ENCODE measurements around the gene CLCNKA.
"Not testable (repeated sequence)": the region's sequence is repeated elsewhere in the genome, so short reads cannot be mapped to it uniquely, and the experiment has no call there.

The CLCNKA gene

DNA sequence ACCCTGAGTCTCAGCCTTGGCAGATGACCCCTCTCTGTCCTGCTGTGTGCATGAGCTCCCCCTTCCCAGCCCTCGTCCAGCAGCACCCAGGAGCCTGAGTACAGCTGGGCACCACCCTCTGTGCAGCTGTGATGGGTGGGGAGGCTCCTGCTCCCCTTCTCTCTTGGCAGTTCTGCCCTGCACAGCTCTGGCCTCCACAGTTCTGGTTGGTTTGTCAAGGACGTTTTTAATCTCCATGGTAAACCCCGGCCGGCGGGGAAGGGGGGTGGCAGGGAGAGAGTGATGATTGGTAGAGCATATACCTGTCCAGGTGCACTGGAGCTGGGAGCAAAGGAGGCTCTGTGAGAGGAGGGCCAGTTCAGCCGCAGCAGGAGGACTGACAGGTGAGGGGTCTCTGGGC is at the start of gene CLCNKA:
Gene CLCNKA, plus strand, starts transcription at position 356 of the 400 bp plus-strand sequence. CDS start 584 bp downstream, outside the sequence.
- no peak for DNase-seq

GRCh38 chr1:15972409-15972808 is 49.4 kb upstream of the CLCNKA start:
- DNase-seq: no peak

DNA sequence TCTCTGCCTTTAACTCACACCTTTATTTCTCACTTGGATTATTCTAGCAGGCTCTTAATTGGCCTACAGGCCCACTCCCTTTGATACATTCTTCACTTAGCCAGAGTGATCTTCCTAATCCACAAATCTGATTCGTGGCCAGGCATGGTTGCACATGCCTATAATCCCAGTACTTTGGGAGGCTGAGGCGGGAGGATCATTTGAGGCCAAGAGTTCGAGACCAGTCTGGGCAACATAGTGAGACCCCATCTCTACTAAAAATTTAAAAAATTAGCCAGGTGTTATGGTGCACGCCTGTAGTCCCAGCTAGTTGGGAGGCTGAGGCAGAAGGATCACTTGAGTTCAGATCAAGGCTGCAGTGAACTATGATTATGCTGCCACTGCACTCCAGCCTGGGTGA is 48.1 kb upstream of the CLCNKA start:
- DNase-seq: no peak

DNA sequence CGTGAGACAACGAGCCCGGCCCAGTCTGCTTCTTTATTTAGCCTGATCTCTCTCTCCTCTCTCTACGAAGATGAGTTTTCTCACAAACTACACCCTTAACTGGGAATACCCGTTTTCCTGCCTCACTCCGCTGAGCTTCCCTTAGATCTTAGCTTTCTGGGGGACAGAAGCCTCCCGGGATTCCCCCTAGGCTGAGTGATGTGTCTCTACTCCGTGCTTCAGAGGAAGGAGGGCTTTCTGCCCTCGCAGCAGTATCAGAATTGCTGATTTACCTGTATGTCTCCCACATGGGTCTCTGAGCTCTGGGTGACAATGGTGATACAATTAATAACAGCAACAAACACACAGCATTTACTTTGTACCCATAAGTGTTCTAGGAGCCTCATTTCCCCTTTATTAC is 47.0 kb upstream of the CLCNKA start:
- DNase-seq: no peak

DNA sequence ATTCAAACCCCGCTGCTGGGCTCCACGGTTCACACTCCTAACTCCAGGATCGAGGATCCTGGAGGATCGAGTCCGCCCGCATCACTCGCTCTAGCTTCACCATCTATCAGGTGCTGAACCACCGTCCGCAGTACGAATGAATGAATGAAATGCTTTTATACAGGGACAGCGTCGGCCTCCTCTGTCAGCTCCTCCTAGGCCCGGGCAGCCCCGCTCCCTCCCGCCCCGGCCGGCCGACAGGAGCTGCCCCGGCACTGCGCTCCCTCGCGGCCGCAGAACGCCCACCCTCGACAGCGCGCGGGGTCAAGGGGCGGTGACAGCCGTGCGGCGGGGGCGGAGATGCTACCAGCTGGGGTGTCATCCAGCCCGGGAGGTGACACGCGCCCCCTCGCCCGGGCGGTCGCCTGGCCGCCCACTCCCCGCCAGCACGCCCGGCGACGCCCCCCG is 46.5 kb upstream of the CLCNKA start:
- DNase-seq: no peak

DNA sequence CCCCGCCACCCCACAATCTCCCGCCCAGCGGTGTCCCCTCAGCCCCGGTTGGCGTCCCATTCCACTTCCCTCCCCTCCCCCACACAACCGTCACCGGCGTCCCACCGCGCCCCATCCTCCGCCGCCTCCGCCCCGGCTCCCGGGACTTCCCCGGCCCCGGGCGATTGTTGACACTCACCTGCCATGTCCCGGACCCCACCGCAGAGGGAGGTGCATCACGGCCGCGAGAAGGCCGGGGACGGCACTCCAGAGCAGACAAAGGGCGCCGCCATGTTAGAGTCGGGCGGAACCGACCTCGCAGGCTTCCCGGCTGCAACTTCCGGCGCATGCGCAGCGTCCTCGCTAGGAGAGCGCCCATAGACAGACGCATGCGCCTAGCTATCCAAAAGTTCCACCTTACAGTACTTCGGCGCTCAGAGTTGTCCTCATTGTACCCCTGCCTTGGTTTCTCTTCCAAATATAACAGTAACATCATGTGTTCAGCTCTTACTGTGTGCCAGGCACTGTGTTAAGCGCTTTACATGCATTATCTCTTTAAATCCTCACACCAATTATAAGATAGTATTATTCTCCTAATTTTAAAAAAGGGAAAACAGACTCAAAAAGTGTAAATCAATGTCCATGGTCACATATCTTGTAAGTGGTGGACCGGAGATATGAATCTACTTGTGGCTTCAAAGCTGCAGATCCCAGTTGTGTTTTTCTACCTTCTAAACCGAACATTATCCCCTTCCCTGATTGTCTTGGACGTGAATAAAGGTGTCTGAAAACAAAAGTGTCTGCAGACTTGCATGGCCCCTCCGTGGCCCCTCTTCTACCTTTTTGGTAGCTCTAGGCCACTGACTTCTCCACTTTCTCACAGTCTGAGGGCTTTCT is 45.8 kb upstream of the CLCNKA start, which contains the start of gene ZBTB17:
Gene ZBTB17, minus strand, starts transcription at position 297 of the 876 bp plus-strand sequence. CDS start 27,606 bp downstream, outside the sequence.
- peak; percentile 95 for DNase-seq

- not testable (repeated sequence) for DNase-seq
These were observed 43.9 kb upstream of the CLCNKA start for GRCh38 chr1:15977947-15978346.

DNA sequence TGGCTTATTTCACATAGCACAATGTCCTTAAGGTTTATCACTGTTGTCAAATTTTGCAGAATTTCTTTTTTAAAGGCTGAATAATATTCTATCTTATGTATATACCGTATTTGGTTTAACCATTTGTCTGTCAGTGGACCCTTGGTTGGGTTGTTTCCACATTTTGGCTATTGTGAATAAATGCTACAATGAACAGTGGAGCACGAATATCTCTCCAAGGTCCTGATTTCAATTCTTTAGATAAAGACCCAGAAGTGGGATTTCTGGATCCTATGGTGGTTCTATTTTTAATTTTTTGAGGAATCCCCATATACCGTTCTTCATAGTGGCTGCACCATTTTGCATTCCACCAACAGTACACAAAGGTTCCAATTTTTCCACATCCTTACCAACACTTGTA is 40.2 kb upstream of the CLCNKA start:
- no peak for DNase-seq

DNA sequence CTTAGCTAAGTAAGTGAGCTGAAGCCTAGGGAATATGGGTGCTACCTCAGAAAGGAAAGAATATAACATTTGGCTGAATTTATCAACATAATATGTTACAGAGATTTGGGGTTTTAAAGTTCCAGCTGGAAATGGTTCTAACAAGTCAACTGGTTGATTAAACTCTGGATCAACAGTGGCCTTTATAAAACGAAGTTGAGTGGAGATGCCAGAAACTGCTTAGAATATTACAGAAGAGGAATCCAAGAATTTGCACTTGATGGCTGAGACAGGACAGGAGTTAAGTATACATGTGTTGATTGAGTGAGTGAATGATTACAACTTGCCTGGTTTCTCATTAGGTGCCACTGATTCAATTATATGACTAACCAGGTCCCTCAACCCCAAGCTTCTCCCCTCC is 38.6 kb upstream of the CLCNKA start:
- DNase-seq: no peak

DNA sequence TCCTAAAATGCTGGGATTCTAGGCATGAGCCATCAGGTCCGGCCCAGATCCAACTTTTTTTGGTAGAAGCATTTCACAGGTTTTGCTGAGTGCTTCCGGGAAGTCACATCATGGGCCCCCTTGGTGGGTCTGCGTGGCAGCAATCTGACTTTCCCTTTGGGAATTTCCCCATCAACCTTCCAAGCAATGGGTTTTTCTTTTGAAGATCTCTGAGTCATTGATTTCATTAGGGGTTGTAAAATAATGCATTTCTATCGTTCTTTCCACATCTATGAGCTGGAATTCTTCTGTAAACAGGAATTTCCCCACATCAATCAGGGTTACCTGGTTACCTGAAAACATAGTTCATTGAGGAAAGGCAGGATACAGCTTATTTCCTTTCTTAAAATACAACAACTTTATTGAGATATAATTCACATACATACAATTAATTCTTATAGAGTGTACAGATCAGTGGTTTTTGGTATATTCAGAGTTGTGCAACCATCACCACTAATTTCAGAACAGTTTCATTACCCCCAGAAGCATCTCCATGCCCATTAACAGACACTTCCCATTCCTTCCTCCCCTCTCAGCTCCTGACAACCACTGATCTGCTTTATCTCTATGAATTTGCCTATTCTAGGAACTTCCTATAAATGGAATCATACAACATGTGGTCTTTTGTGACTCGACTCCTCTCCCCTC is 36.1 kb upstream of the CLCNKA start:
- no peak for DNase-seq

- DNase-seq: no peak
These were observed 32.7 kb upstream of the CLCNKA start for GRCh38 chr1:15988856-15989736.

DNA sequence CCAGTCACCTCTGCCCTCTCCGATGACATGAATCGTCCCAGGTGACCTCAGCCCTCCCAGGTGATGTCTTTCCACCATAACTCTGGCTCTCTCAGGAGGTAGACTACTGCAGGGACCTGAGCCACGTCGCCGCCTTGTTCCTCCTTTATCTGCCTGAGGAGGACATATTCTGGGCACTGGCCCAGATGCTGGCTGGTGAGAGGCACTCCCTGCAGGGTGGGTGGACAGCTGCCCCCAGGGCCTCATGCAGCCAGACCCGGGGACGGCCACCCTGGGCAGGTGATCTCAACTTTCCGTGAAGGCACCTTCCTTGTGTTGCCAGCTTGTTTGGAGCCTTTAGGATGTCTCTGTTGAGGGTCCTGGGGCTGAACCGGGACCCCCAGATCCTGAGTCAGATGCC is 32.1 kb upstream of the CLCNKA start:
- DNase-seq: no peak

DNA sequence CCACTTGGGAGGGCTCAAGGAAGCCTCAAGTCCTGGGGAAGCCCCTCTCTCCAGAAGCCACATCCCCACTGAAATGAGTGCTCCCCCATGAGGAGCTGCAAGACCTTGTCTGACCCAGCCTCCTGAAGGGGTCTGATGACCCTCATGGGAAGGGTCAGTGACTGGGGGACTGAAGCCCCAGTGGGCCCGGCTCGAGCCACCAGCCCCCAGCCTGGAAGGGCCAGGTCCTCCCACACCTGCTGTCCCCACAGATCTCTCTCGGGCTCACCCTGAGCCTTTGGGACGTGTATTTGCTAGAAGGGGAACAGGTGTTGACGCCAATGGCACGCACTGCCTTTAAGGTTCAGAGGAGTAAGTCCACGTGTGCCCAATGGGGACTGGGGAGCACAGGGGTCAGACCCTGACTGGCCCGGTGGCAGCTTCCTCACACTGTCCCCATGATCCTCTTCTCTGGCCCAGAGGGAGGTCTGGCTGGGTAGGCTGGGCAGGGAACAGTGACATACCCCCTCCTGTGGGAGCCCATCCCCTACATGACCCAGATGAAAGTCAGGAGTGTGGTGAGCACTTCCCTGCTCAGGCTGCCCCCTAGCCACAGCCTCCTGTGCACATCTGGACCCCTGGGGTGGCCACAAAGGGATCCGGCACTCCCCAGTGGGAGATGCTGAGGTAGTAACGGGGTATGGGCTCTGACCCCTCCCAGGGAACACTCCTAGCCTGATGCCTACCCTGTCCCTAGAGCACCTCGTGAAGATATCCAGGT is 30.2 kb upstream of the CLCNKA start:
- no peak for DNase-seq

- no peak for DNase-seq
These were observed 29.7 kb upstream of the CLCNKA start for GRCh38 chr1:15992187-15992553.

GRCh38 chr1:15992582-15993500 is 29.0 kb upstream of the CLCNKA start:
- no peak for DNase-seq

- no peak for DNase-seq
These were observed 28.2 kb upstream of the CLCNKA start for GRCh38 chr1:15993666-15994065.

- DNase-seq: no peak
These were observed 27.8 kb upstream of the CLCNKA start for GRCh38 chr1:15994081-15994480.

- DNase-seq: peak; percentile 60
These were observed 27.1 kb upstream of the CLCNKA start for GRCh38 chr1:15994590-15995351.

DNA sequence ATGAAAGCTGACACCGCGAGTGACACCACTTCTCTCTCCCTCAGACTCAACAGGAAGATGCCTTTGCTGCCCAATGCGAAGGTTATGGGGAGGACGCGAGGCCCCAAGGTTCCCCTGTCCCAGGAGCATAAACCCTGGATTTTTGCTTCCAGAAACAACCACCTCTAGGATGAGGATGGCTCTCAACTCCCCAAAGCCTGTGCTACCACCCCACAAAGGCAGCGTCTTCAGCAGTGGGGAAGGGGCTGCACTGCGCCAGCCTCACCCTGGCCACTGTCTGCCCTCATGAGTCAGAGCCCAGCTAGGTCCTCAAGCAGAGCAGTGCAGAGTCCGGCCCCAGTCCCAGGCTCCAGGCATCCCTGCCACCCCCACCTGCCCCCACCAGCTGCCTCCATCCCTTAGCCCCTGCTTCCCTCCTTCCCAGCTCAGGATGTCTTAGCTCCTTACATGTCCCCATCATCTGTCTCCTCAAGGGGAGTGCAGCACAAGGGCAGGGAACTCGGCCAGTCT is 24.7 kb upstream of the CLCNKA start:
- DNase-seq: no peak

DNA sequence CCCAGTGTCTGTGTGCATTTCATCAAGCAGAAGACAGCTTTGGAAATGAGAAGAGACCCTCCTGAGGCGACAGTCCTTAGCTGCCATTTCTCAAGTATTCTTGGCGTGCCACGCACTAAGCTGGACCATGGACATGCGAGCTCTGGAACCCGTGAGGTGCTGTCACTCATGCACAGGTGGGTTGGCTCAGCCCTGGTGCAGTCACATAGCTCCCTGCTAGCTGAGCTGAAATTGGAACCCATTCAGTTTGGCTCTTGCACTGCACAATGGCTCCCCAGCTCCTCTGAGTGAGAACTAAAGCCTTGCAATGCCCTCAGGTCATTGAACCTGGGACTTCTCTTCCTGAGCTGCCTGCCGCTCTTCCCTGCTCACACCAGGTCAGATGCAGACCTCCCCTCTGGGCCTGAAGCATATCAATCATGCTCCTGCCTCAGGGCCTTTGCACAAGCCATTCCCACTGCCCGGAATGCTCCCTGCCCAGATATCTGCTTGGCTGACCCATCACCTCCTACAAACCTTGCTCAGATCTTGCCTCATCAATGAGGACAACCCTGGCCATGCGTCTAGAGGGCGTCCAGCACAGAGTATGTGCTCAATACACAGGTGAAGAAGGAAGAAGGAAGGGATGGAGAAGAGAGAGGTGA is 24.1 kb upstream of the CLCNKA start:
- no peak for DNase-seq

Data from right forelimb (tissue), 1 donor.